HCT116 (cell line): ENCODE measurements around the gene DAZ4. TPM values are rescaled to one million over a fixed set of nuclear protein-coding genes. Genes with fewer than 3 reads are reported as not detected.
"Not testable (repeated sequence)": the region's sequence is repeated elsewhere in the genome, so short reads cannot be mapped to it uniquely, and the experiment has no call there.

Experiments
- ATAC-seq: fragments of 200-7000 bp; cut with Tn5 transposase; 2 replicates; pipeline ENCODE4 v1.9.1; 2020; ENCODE audit warnings: mild to moderate bottlenecking, moderate library complexity
- BruUV-seq: library from RNA; stranded (reverse); fragments of 400-500 nt; replicated peaks from 2 replicates; lab custom pipeline; 2021; lab: Mats Ljungman, UMichigan
- CTCF ChIA-PET: fragments of 300-600 bp; sonication (Branson Sonifier 250); formaldehyde crosslinking; loops from one replicate; lab custom pipeline; 2021; ENCODE audit warnings: antibody characterized with exemption; lab: Charles Lee
- POLR2A ChIA-PET: fragments of 300-600, 350-600 bp; sonication (Branson Sonifier 250); formaldehyde crosslinking; loops from one replicate; lab custom pipeline; 2021; ENCODE audit warnings: antibody characterized with exemption; lab: Charles Lee
- RAD21 ChIA-PET, 2 experiments: fragments of 300-600 bp; sonication (Branson Sonifier 250); formaldehyde crosslinking; loops; one replicate each; lab custom pipeline; 2023; ENCODE audit warnings: low total read pairs in 2 of 2; ENCODE audit not compliant: uncharacterized antibody in 2 of 2, unreplicated experiment in 2 of 2, low non-redundant PET in 1 of 2; lab: Charles Lee
- DNase-seq: peaks from one replicate; pipeline ENCODE4 v3.0.0-alpha.2; 2010; ENCODE audit warnings: low read depth, low spot score
- H2AFZ ChIP-seq: fragments of 200-600 bp; shearing (Covaris generic), sonication (generic); 2 replicates; pipeline ENCODE4 v1.6.1; 2017; ENCODE audit warnings: low read depth, mixed run types, mixed read lengths, antibody characterized with exemption, low read length; ENCODE audit not compliant: poor library complexity, severe bottlenecking
- H3K27ac ChIP-seq: 2 replicates; pipeline ENCODE4 v1.5.1; 2012; ENCODE audit warnings: low read depth, low read length
- H3K27me3 ChIP-seq: fragments of 200-600 bp; sonication (generic); 2 replicates; pipeline ENCODE4 v1.6.1; 2016; ENCODE audit warnings: mixed run types, low read length, mixed read lengths; ENCODE audit not compliant: insufficient read depth
- H3K36me3 ChIP-seq, 2 experiments: fragments of 200-500 bp in 1 of 2; fragments of 200-600 bp in 1 of 2; sonication (Bioruptor generic) in 1 of 2; sonication (generic) in 1 of 2; 2 replicates each; pipeline versions ENCODE4 v1.5.1 to v1.6.1; 2014 to 2016; ENCODE audit warnings: low read length in 2 of 2, inconsistent platforms in 1 of 2, mixed read lengths in 1 of 2, mixed run types in 1 of 2; ENCODE audit not compliant: insufficient read depth in 2 of 2, control insufficient read depth in 1 of 2
- H3K4me1 ChIP-seq, 2 experiments: fragments of 200-600 bp in 1 of 2; sonication (generic) in 1 of 2; 2 replicates each; pipeline versions ENCODE4 v1.5.1 to v1.6.1; 2012 to 2017; ENCODE audit warnings: low read length in 2 of 2, inconsistent platforms in 1 of 2, mild to moderate bottlenecking in 1 of 2, mixed read lengths in 1 of 2, mixed run types in 1 of 2, moderate library complexity in 1 of 2; ENCODE audit not compliant: insufficient read depth in 2 of 2, control insufficient read depth in 1 of 2
- H3K4me2 ChIP-seq: fragments of 200-600 bp; sonication (generic); 2 replicates; pipeline ENCODE4 v1.6.1; 2017; ENCODE audit warnings: mixed run types, low read length, mixed read lengths
- H3K4me3 ChIP-seq, 2 experiments: fragments of 200-600 bp in 1 of 2; sonication (generic) in 1 of 2; replicated peaks in 1 of 2; 2 replicates each; pipeline ENCODE4 v1.5.1; 2011 to 2016; ENCODE audit warnings: low read length in 2 of 2, control low read depth in 1 of 2, low read depth in 1 of 2, mild to moderate bottlenecking in 1 of 2, mixed read lengths in 1 of 2, mixed run types in 1 of 2
- H3K79me2 ChIP-seq: fragments of 200-600 bp; sonication (generic); 2 replicates; pipeline ENCODE4 v1.6.1; 2017; ENCODE audit warnings: mild to moderate bottlenecking, mixed run types, low read length, moderate library complexity, mixed read lengths; ENCODE audit not compliant: insufficient read depth
- H3K9ac ChIP-seq: fragments of 200-600 bp; sonication (generic); 2 replicates; pipeline ENCODE4 v1.6.1; 2016; ENCODE audit warnings: low read length, mixed read lengths
- H3K9me2 ChIP-seq: fragments of 200-600 bp; sonication (generic), shearing (Covaris generic); 2 replicates; pipeline ENCODE4 v1.6.1; 2017; ENCODE audit warnings: mixed run types, mild to moderate bottlenecking, moderate library complexity; ENCODE audit not compliant: insufficient read depth
- H3K9me3 ChIP-seq, 2 experiments: fragments of 200-500 bp in 1 of 2; fragments of 200-600 bp in 1 of 2; sonication (Bioruptor generic) in 1 of 2; sonication (generic) in 1 of 2; 2 replicates each; pipeline ENCODE4 v1.6.1; 2014 to 2017; ENCODE audit warnings: low read length in 2 of 2, mixed read lengths in 2 of 2, inconsistent platforms in 1 of 2, low read depth in 1 of 2, mild to moderate bottlenecking in 1 of 2, mixed run types in 1 of 2, moderate library complexity in 1 of 2; ENCODE audit not compliant: control insufficient read depth in 1 of 2, insufficient read depth in 1 of 2
- H4K20me1 ChIP-seq: fragments of 200-600 bp; sonication (generic), shearing (Covaris generic); 2 replicates; pipeline ENCODE4 v1.6.1; 2017; ENCODE audit warnings: mixed run types, mild to moderate bottlenecking, moderate library complexity; ENCODE audit not compliant: insufficient read depth
- intact Hi-C: fragments of 100-400 bp; cut with micrococcal nuclease; formaldehyde crosslinking; loops from 2 replicates; pipeline ENCODE4 v1.10.0; 2022
- total RNA-seq: library from RNA; stranded (reverse); gene quantifications from one replicate; pipeline ENCODE4 v1.2.1, GENCODE V29; 2021; ENCODE audit not compliant: unreplicated experiment

DAZ4 gene
- total RNA-seq, 1 experiment from 2014 or later = not detected

DNA sequence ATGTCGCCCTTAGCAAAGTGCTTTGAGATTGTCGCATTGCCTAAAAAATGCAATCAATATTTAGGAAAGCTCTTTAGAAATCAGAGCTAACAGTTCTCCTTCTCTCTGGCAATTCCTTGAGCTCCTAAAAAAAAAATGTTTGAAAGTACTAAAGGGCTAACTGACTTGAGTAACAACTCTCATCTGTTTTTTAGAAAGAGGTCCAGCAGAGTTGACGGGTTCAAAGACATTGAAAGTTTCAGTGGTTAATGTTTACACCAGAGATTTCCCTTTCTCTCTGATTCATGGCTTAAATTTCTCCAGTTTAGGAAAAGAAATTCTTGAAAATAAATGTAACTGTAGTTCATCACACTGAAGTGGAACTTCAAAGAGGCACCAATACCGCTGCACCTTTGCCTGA, 8.7 kb upstream of the DAZ4 start:
- H3K9me2 ChIP-seq, RAD21 ChIA-PET, H3K9ac ChIP-seq, DNase-seq, CTCF ChIA-PET, ATAC-seq, H3K4me1 ChIP-seq, H3K9me3 ChIP-seq, BruUV-seq, H3K4me2 ChIP-seq, H3K27ac ChIP-seq, POLR2A ChIA-PET, H2AFZ ChIP-seq, H4K20me1 ChIP-seq, H3K79me2 ChIP-seq, intact Hi-C loops, H3K36me3 ChIP-seq, H3K27me3 ChIP-seq, H3K4me3 ChIP-seq: not testable (repeated sequence)

Other genes starting within 250 kb of the DAZ4 start
- not detected for gene BPY2B, start 215.9 kb upstream of the DAZ4 start, total RNA-seq
- gene DAZ3, start 20.5 kb upstream of the DAZ4 start, total RNA-seq = not detected
- not detected for gene BPY2C, start 218.2 kb downstream of the DAZ4 start, total RNA-seq